GM19463 (cell line): ENCODE results near the gene RIT1.
A peak's percentile ranks its signal among the peaks of the same experiment; 100 is the strongest.

Experiments used
- ATAC-seq: cut with Tn5 transposase; IDR thresholded peaks from one replicate; pipeline ENCODE4 v1.9.1; 2021; ENCODE audit warnings: mild to moderate bottlenecking, moderate library complexity; ENCODE audit not compliant: unreplicated experiment

Gene RIT1, protein sequence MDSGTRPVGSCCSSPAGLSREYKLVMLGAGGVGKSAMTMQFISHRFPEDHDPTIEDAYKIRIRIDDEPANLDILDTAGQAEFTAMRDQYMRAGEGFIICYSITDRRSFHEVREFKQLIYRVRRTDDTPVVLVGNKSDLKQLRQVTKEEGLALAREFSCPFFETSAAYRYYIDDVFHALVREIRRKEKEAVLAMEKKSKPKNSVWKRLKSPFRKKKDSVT

GRCh38 chr1:155911156-155912055, at the start of gene RIT1:
Gene RIT1 (minus strand): TSS chr1:155911349. CDS start chr1:155910761, 588 bp downstream.
- peak; percentile 76 for ATAC-seq

- no peak for ATAC-seq
Measured at GRCh38 chr1:155960081-155960745, 49.1 kb upstream of the RIT1 start.

DNA sequence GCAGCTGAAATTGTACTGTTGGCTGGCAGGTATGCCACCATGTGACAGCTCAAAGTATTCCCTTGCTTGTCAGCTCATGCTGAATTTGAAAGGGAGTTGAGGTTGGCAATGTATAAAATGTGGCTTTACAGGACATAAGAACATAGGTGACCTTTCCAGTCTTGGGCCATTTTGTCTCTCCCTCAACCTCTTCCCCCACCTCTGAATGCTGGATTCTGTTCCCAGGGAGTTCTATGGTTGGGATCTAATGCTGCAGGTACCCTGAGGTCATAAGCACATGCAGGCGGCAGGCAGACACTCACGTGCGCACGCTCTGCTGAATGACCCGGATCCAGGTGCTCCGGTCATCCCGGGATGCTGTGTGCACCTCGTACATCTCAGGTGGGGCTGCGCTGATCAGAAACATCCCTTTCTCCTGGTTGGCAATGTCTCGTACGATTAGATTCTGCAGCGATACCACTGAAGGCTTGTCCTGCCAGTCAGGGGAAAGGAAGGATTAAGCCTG, 46.3 kb upstream of the RIT1 start:
- ATAC-seq: no peak

DNA sequence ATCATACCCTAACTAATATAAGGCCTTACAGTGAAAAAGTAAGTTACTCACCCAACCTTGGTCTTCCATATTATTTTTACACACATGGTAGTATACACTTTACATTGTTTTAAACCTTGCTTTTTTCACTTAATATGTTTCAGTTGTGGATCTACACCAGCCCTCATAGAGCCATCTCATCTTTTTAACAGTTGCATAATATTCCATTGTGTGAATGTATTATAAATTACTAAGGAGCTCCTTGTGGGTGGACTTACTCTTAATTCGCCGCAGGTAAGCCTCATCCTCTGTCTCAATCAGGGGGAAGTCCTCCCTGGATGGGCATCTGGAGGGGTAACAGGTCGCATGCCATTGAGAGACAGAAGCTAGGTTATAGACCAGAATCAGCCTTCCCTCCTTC, 43.5 kb upstream of the RIT1 start:
- no peak for ATAC-seq

DNA sequence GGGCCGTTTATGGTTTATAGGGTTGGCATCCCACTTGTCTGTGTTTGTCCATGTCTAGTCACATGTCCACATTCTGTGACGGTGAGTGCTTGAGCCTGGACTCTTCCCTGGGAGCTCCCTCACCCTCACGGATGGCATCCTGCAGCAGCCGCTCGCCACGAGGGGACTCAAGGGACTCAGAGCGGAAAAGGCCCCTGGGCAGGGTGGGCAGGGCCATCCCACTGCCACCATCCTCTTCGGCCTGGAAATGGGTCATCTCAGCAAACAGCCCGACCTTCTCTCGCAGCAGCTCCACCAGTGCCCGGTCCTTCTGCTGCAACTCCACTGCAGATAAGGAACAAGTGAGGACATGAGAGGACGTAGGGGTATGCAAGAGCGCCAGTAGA, 41.3 kb upstream of the RIT1 start:
- ATAC-seq: no peak

GRCh38 chr1:155951753-155952504, 40.8 kb upstream of the RIT1 start:
- no peak for ATAC-seq

GRCh38 chr1:155950829-155951228, 39.7 kb upstream of the RIT1 start:
- no peak for ATAC-seq

DNA sequence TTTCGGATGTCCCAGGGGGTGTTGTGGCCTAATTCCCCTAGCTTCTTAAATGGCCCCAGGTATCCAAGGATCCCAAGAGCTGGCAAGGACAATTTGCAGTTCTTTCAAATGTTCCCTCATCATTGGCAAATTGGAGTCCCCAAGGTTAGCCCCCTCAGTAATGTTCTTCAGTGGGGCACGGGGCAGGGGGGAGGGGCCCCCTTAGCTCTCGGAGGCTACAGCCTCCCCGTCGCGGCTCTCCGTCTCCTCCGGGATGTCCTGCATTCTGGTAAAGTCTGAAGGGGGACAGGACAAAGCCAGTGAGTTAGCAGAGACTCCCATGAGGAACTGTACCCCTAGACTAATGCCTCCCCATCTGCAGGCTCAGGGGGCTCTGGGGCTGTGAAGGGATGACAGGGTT, 36.6 kb upstream of the RIT1 start:
- ATAC-seq: no peak

DNA sequence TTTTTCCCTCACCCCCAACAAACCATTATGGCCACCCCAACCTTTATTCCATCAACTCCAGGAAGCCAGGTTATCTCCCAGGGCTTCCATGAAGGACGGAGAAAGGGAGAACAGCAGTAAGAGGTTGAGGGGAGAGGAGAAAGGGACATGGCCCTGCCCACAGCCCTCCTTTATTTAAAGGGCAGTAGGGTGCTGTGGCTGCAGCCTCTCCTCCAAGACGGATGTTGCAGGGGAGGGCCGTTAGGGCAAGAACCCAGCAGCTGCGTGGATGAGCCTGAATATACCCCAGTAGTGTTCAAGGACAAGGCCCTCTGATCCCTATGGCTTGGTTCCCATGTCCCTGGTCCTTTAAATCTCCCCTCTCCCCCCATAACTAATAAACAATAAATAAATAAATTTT, 36.1 kb upstream of the RIT1 start:
- no peak for ATAC-seq

GRCh38 chr1:155946633-155947219, 35.6 kb upstream of the RIT1 start:
- ATAC-seq: no peak

GRCh38 chr1:155944444-155944799, 33.3 kb upstream of the RIT1 start:
- no peak for ATAC-seq

DNA sequence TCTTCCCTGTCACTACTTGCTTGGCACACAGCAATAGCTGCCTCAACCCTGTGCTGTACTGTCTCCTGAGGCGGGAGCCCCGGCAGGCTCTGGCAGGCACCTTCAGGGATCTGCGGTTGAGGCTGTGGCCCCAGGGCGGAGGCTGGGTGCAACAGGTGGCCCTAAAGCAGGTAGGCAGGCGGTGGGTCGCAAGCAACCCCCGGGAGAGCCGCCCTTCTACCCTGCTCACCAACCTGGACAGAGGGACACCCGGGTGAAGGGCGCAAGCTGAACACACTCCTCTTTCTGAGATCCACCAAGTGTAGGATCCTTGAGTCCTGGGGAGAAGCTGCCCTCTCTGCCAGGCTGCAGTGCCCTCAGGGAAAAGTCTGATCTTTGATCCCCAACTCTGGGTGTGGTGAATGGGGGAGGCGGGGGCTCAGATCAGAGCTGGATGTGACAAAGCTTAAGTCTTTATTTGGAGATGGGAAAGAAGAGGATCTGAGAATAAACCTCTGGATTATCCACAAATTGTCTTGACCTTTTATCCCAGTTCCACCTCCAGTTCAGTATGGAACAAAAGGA, 31.5 kb upstream of the RIT1 start:
- ATAC-seq: no peak

DNA sequence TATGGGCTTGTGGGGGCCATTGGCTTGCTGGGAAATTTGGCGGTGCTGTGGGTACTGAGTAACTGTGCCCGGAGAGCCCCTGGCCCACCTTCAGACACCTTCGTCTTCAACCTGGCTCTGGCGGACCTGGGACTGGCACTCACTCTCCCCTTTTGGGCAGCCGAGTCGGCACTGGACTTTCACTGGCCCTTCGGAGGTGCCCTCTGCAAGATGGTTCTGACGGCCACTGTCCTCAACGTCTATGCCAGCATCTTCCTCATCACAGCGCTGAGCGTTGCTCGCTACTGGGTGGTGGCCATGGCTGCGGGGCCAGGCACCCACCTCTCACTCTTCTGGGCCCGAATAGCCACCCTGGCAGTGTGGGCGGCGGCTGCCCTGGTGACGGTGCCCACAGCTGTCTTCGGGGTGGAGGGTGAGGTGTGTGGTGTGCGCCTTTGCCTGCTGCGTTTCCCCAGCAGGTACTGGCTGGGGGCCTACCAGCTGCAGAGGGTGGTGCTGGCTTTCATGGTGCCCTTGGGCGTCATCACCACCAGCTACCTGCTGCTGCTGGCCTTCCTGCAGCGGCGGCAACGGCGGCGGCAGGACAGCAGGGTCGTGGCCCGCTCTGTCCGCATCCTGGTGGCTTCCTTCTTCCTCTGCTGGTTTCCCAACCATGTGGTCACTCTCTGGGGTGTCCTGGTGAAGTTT, 30.8 kb upstream of the RIT1 start:
- no peak for ATAC-seq

- ATAC-seq: no peak
Measured at GRCh38 chr1:155940993-155941844, 30.1 kb upstream of the RIT1 start, which contains the start of gene RXFP4. Gene RXFP4 (plus strand): TSS chr1:155941638. CDS start chr1:155941710, 72 bp downstream.

- ATAC-seq: no peak
Measured at GRCh38 chr1:155940482-155940992, 29.4 kb upstream of the RIT1 start.

- ATAC-seq: no peak
Measured at GRCh38 chr1:155938220-155938627, 27.1 kb upstream of the RIT1 start.

DNA sequence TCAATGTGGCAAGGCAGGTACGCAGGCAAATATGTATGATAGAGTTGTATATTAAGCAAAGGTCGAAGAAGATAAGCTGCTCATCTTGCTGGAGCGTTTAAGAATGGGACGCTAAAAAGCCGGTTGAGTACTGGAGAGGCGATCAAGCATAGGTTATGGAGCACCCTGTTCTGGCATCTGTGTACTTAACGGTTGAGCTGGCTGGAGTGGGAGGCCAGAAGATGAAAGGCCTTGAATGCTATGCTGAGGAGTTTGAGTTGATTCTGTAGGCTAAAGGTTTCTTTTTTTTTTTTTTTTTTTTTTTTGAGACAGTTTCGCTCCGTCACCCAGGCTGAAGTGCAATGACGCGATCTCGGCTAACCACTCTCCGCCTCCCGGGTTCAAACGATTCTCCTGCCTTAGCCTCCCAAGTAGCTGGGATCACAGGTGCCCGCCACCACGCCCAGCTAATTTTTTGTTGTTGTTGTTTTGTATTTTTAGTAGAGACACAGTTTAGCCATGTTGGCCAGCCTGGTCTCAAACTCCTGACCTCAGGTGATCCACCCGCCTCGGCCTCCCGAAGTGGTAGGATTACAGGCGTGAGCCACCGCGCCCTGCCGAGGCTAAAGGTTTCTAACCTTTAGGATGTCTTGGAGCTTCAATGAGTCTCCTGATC, 23.9 kb upstream of the RIT1 start:
- no peak for ATAC-seq
